H9 (cell line): Measurements from ENCODE around the gene PNPLA7. TPM values are rescaled to one million over a fixed set of nuclear protein-coding genes. Genes with fewer than 3 reads are reported as not detected.

ENCODE experiments used
- DNase-seq: peaks from one replicate; pipeline ENCODE4 v3.0.0-alpha.2; 2017
- H2AFZ ChIP-seq: one replicate; pipeline ENCODE4 v1.6.1; 2013; ENCODE audit warnings: mild to moderate bottlenecking, low read length, control low read depth, moderate library complexity
- H2AK5ac ChIP-seq: 2 replicates; pipeline ENCODE4 v1.6.1; 2013; ENCODE audit warnings: low read length, control low read depth, mixed read lengths; ENCODE audit not compliant: insufficient read length
- H2BK120ac ChIP-seq: one replicate; pipeline ENCODE4 v1.6.1; 2013; ENCODE audit warnings: low read depth, mild to moderate bottlenecking, low read length, control low read depth, inconsistent platforms; ENCODE audit not compliant: poor library complexity, severe bottlenecking
- H2BK12ac ChIP-seq: 2 replicates; pipeline ENCODE4 v1.6.1; 2013; ENCODE audit warnings: low read length, control low read depth, mixed read lengths, low read depth; ENCODE audit not compliant: insufficient read length
- H2BK15ac ChIP-seq: 2 replicates; pipeline ENCODE4 v1.6.1; 2013; ENCODE audit warnings: low read depth, low read length, control low read depth
- H2BK20ac ChIP-seq: one replicate; pipeline ENCODE4 v1.6.1; 2013; ENCODE audit warnings: low read depth, mild to moderate bottlenecking, low read length, control low read depth, inconsistent platforms; ENCODE audit not compliant: poor library complexity, severe bottlenecking
- H2BK5ac ChIP-seq: 2 replicates; pipeline ENCODE4 v1.6.1; 2013; ENCODE audit warnings: low read length, control low read depth, mixed read lengths; ENCODE audit not compliant: insufficient read length
- H3K14ac ChIP-seq: 2 replicates; pipeline ENCODE4 v1.6.1; 2013; ENCODE audit warnings: low read length, control low read depth; ENCODE audit not compliant: insufficient read depth
- H3K18ac ChIP-seq: 2 replicates; pipeline ENCODE4 v1.6.1; 2013; ENCODE audit warnings: low read depth, mild to moderate bottlenecking, mixed read lengths, low read length, control low read depth; ENCODE audit not compliant: insufficient read length
- H3K23ac ChIP-seq: 2 replicates; pipeline ENCODE4 v1.6.1; 2013; ENCODE audit warnings: low read length, control low read depth, mixed read lengths, low read depth; ENCODE audit not compliant: insufficient read length
- H3K23me2 ChIP-seq: 2 replicates; pipeline ENCODE4 v1.6.1; 2013; ENCODE audit warnings: low read depth, mild to moderate bottlenecking, mixed read lengths, low read length, control low read depth; ENCODE audit not compliant: insufficient read length, poor library complexity, severe bottlenecking
- H3K27ac ChIP-seq: 2 replicates; pipeline ENCODE4 v1.5.1; 2013; ENCODE audit warnings: low read length, control low read depth, mixed read lengths, low read depth; ENCODE audit not compliant: insufficient read length
- H3K27me3 ChIP-seq: 2 replicates; pipeline ENCODE4 v1.6.1; 2013; ENCODE audit warnings: low read length, control low read depth, inconsistent platforms; ENCODE audit not compliant: insufficient read depth
- H3K4ac ChIP-seq: 2 replicates; pipeline ENCODE4 v1.6.1; 2013; ENCODE audit warnings: low read depth, mild to moderate bottlenecking, control low read depth, inconsistent platforms, low read length, moderate library complexity
- H3K4me1 ChIP-seq: 2 replicates; pipeline ENCODE4 v1.6.1; 2013; ENCODE audit warnings: low read length, control low read depth, inconsistent platforms; ENCODE audit not compliant: insufficient read depth
- H3K4me2 ChIP-seq: 2 replicates; pipeline ENCODE4 v1.6.1; 2013; ENCODE audit warnings: low read length, control low read depth, mixed read lengths; ENCODE audit not compliant: insufficient read length, insufficient read depth
- H3K56ac ChIP-seq: 2 replicates; pipeline ENCODE4 v1.6.1; 2013; ENCODE audit warnings: low read depth, mild to moderate bottlenecking, mixed read lengths, low read length, control low read depth; ENCODE audit not compliant: insufficient read length
- H3K79me1 ChIP-seq: 2 replicates; pipeline ENCODE4 v1.6.1; 2013; ENCODE audit warnings: low read depth, mild to moderate bottlenecking, moderate library complexity, low read length, control low read depth, inconsistent platforms; ENCODE audit not compliant: insufficient read depth, poor library complexity, severe bottlenecking
- H3K79me2 ChIP-seq: 2 replicates; pipeline ENCODE4 v1.6.1; 2013; ENCODE audit warnings: low read length, control low read depth, inconsistent platforms; ENCODE audit not compliant: insufficient read depth
- H3K9ac ChIP-seq: 2 replicates; pipeline ENCODE4 v1.6.1; 2013; ENCODE audit warnings: low read length, control low read depth, mixed read lengths; ENCODE audit not compliant: insufficient read length; ENCODE audit errors: extremely low read depth
- H3K9me3 ChIP-seq: one replicate; pipeline ENCODE4 v1.6.1; 2013; ENCODE audit warnings: low read depth, low read length, inconsistent platforms; ENCODE audit not compliant: control insufficient read depth
- H3T11ph ChIP-seq: one replicate; pipeline ENCODE4 v1.6.1; 2013; ENCODE audit warnings: mild to moderate bottlenecking, low read length, control low read depth, inconsistent platforms
- H4K20me1 ChIP-seq: one replicate; pipeline ENCODE4 v1.6.1; 2013; ENCODE audit not compliant: control insufficient read depth, insufficient read length, insufficient read depth
- H4K5ac ChIP-seq: 2 replicates; pipeline ENCODE4 v1.6.1; 2013; ENCODE audit warnings: low read depth, mild to moderate bottlenecking, mixed read lengths, low read length, control low read depth; ENCODE audit not compliant: insufficient read length
- H4K8ac ChIP-seq: replicated peaks from 2 replicates; pipeline ENCODE4 v1.6.1; 2013; ENCODE audit warnings: low read length, control low read depth, mixed read lengths, low read depth; ENCODE audit not compliant: insufficient read length
- H4K91ac ChIP-seq: 2 replicates; pipeline ENCODE4 v1.6.1; 2013; ENCODE audit warnings: low read depth, mild to moderate bottlenecking, moderate library complexity, mixed read lengths, low read length, control low read depth; ENCODE audit not compliant: insufficient read length
- H3K27ac Mint-ChIP-seq, 3 experiments: 2 replicates in 2 of 3; 3 replicates in 1 of 3; pipeline ENCODE4 v1.8.0; 2020 to 2021; ENCODE audit warnings: mixed read lengths in 3 of 3, mild to moderate bottlenecking in 1 of 3, moderate library complexity in 1 of 3
- H3K27me3 Mint-ChIP-seq: 2 replicates; pipeline ENCODE4 v1.8.0; 2021; ENCODE audit warnings: low read depth, mild to moderate bottlenecking, moderate library complexity, mixed read lengths
- H3K36me3 Mint-ChIP-seq, 3 experiments: 2 replicates in 2 of 3; 3 replicates in 1 of 3; pipeline ENCODE4 v1.8.0; 2020 to 2021; ENCODE audit warnings: low read depth in 3 of 3, mixed read lengths in 3 of 3; ENCODE audit not compliant: insufficient read depth in 1 of 3
- H3K4me1 Mint-ChIP-seq, 2 experiments: 2 replicates each; pipeline ENCODE4 v1.8.0; 2020; ENCODE audit warnings: mixed read lengths in 2 of 2
- H3K4me3 Mint-ChIP-seq, 2 experiments: 2 replicates in 1 of 2; 3 replicates in 1 of 2; pipeline ENCODE4 v1.8.0; 2020 to 2021; ENCODE audit warnings: mild to moderate bottlenecking in 2 of 2, mixed read lengths in 2 of 2, moderate library complexity in 1 of 2
- H3K9me3 Mint-ChIP-seq, 2 experiments: 2 replicates in 1 of 2; 3 replicates in 1 of 2; pipeline ENCODE4 v1.8.0; 2020; ENCODE audit warnings: mild to moderate bottlenecking in 2 of 2, mixed read lengths in 2 of 2, moderate library complexity in 1 of 2
- CTCF ChIP-seq: fragments of 200-600 bp; sonication (generic); conservative IDR thresholded peaks from 3 replicates; pipeline ENCODE4 v1.8.0; 2021; ENCODE audit warnings: antibody characterized with exemption, mild to moderate bottlenecking
- WGBS: extraction: QIAGEN DNeasy Blood & Tissue Kit; methylation state at CpG from one replicate; pipeline ENCODE4 v1.1.7; 2013; ENCODE audit warnings: missing lambda C conversion rate, low lambda C conversion rate, mixed read lengths; ENCODE audit not compliant: insufficient read length; ENCODE audit errors: extremely low coverage; 5-methylcytosine and 5-hydroxymethylcytosine counted together
- total RNA-seq: library from RNA; stranded (reverse); gene quantifications from 2 replicates; pipeline ENCODE4 v1.2.1, GENCODE V29; 2021

Gene PNPLA7
- total RNA-seq, 1 experiment from 2014 or later = 1.8 TPM

GRCh38 chr9:137457406-137458193 lies 92.6 kb downstream of the PNPLA7 start:
- no peak overlapping the region for H3K23ac ChIP-seq
- H3K18ac ChIP-seq = no peak overlapping the region
- no peak overlapping the region for H2AFZ ChIP-seq
- no peak overlapping the region for H2AK5ac ChIP-seq
- Mint-ChIP-seq H3K4me1 (peaks cover 5 to 16% of the 10 kb centered on the region in 2 experiments; a peak in 3 of 4 replicates), H3K27ac (no peak overlapping the region), H3K9me3 (no peaks in the 10 kb centered on the region), H3K36me3 (peaks cover 0 to 18% (median 15%) of the 10 kb centered on the region in 3 experiments; a peak in 4 of 7 replicates), H3K4me3 (peak overlapping the region; percentile 36 to 42; a peak in 4 of 5 replicates), H3K27me3 (peaks cover 19% of the 10 kb centered on the region)
- H3K56ac ChIP-seq = no peak overlapping the region
- H4K20me1 ChIP-seq = peaks cover 3% of the 10 kb centered on the region
- H3K4ac ChIP-seq = no peak overlapping the region
- TF ChIP-seq CTCF = no peak
- peaks cover 9% of the 10 kb centered on the region for H3K23me2 ChIP-seq
- no peaks in the 10 kb centered on the region for H3K79me2 ChIP-seq
- no peak overlapping the region for H3T11ph ChIP-seq
- no peaks in the 10 kb centered on the region for H3K79me1 ChIP-seq
- H4K8ac ChIP-seq = no peak overlapping the region
- H2BK15ac ChIP-seq = no peak overlapping the region
- DNase-seq = no peak
- H3K4me1 ChIP-seq = no peaks in the 10 kb centered on the region
- H3K4me2 ChIP-seq = no peak overlapping the region
- no peak overlapping the region for H2BK120ac ChIP-seq
- no CpG with 5 or more reads among the region's 44 CpGs for WGBS
- H3K9ac ChIP-seq = no peak overlapping the region
- H2BK12ac ChIP-seq = no peak overlapping the region
- no peaks in the 10 kb centered on the region; the same call in 1 of the 2 replicates for H3K27me3 ChIP-seq
- no peak overlapping the region for H2BK5ac ChIP-seq
- no peak overlapping the region for H4K5ac ChIP-seq
- no peak overlapping the region for H3K27ac ChIP-seq
- no peak overlapping the region for H4K91ac ChIP-seq
- H3K9me3 ChIP-seq = no peaks in the 10 kb centered on the region
- H3K14ac ChIP-seq = no peak overlapping the region
- no peak overlapping the region for H2BK20ac ChIP-seq
